Epithelial cell of esophagus (primary cell): ENCODE results near the gene WIZ.
"Not testable (repeated sequence)": the region's sequence is repeated elsewhere in the genome, so short reads cannot be mapped to it uniquely, and the experiment has no call there.

Experiments used
- DNase-seq: peaks from one replicate; pipeline ENCODE4 v3.0.0; 2010; ENCODE audit warnings: low read depth
- H3K4me3 ChIP-seq: 2 replicates; pipeline ENCODE4 v1.5.1; 2011; ENCODE audit warnings: mild to moderate bottlenecking, low read length, control low read depth
- TF ChIP-seq, protein P1 (sequence below): IDR thresholded peaks from 2 replicates; pipeline ENCODE4 v1.5.1; 2011; ENCODE audit warnings: low read depth, mild to moderate bottlenecking, low read length, control low read depth, inconsistent platforms; ENCODE audit not compliant: insufficient read depth; ENCODE audit errors: missing control alignments

WIZ gene

DNA sequence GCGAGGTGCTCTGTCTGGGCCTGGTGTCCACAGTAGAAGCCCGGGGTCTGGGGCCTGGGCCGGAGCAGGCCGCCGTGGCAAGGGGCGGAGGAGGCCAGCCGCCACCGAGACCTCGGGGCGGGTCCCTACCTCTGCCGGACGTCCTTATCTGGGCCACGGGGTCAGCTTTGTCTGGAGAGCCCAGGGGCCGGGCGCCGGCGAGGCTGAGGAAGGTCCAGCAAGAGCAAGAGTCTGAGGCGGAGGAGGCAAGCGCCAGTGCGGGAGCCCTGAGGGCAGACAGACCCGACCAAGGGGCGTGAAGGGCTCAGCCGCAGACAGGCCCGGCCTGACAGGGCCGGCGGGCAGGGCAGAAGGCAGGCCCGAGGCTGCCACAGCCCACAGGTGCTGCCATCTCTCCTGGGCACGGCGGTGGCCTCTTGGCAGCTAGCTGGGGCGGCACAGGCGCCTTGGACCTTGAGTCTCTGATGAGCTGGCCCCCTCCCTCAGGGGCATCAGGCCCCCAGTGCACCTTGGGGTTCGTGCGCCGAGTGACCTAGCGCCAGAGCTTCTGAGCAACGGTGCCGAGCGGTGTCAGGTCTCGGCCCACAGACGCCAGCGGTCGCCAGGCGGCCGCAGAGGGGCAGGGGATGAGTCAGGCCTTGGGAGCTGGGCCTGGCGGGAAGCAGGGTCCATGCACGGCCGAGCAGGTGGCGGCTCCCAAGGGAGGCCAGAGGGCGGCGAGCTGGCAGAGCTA is 51.1 kb downstream of the WIZ start:
- no peak overlapping the region for H3K4me3 ChIP-seq
- TF ChIP-seq, protein P1, sequence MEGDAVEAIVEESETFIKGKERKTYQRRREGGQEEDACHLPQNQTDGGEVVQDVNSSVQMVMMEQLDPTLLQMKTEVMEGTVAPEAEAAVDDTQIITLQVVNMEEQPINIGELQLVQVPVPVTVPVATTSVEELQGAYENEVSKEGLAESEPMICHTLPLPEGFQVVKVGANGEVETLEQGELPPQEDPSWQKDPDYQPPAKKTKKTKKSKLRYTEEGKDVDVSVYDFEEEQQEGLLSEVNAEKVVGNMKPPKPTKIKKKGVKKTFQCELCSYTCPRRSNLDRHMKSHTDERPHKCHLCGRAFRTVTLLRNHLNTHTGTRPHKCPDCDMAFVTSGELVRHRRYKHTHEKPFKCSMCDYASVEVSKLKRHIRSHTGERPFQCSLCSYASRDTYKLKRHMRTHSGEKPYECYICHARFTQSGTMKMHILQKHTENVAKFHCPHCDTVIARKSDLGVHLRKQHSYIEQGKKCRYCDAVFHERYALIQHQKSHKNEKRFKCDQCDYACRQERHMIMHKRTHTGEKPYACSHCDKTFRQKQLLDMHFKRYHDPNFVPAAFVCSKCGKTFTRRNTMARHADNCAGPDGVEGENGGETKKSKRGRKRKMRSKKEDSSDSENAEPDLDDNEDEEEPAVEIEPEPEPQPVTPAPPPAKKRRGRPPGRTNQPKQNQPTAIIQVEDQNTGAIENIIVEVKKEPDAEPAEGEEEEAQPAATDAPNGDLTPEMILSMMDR = no peak
- DNase-seq = no peak

DNA sequence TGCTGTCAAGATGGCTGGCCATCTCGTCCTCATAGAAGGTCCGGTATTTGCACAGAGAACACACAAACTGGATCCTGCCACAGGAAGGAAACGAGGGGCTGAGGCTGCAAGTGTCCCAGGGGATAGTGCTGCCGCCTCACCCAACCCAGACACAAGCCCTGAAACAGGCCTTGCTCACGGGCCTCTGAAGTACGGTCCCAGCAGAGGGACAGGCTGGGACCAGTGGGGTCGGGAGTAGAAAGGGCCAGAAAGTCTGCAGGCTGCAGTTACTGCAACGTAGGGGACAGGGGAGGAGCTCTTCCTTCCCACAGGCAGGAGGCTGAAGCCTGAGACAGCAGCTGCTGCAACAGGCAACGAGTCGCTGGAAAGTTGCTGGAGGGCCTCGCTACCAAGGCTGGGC is 52.0 kb downstream of the WIZ start:
- DNase-seq = no peak
- H3K4me3 ChIP-seq = no peak overlapping the region

DNA sequence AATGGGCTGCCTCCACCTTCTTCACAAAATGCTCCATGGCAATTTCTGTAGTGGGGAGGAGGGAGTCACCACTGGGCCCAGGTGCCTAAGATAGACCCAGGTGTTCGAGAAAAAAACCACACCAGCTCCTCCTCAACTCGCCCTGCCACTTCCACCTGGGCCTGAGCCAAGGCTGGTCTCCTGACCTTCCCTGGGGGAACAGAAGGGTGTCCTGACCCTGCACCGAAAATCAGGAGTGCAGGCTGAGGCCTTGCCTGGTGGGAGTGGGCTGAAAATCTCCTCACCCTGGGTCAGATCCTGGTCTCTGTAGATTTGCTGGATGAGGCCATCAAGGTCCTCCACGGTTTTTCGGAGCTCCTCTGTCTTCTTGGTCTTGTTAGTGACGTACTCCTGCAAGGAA is 52.5 kb downstream of the WIZ start:
- H3K4me3 ChIP-seq = no peak overlapping the region
- TF ChIP-seq, protein P1 = no peak
- DNase-seq = no peak

More for the DNA sequence above, 52.0 kb downstream of the WIZ start:
- TF ChIP-seq, protein P1 = no peak

DNA sequence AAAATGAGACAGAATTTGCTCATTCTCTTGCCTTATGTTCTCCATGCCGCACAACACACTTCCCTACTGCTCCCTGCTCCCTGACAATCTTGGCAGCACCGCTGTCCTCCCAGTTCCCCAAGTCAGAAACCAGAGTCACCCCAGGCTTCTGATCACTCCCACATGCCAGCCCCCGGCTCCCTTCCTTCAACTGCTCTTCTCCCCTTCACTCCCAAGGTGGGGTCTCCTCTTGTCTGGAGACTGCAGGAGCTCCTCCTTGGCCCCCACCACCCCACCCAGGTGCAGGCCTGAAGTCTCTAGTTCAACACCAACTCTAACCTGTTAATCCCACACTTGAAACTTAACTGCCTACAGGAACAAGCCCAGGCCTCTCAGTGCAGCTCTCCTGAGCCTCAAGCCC is 53.3 kb downstream of the WIZ start:
- TF ChIP-seq, protein P1 = no peak
- no peak for DNase-seq
- no peak overlapping the region for H3K4me3 ChIP-seq

DNA sequence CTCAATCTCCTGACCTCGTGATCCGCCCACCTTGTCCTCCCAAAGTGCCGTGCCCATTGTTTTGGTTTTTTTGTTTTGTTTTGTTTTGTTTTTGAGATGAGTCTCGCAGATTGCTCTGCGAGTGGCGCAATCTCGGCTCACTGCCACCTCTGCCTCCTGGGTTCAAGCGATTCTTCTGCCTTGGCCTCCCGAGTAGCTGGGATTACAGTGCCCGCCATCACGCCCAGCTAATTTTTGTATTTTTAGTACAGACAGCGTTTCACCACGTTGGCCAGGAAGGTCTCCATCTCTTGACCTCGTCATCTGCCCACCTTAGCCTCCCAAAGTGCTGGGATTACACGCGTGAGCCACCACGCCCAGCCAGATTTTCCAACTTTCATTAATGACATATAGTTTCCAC is 54.5 kb downstream of the WIZ start:
- DNase-seq, H3K4me3 ChIP-seq: not testable (repeated sequence)

DNA sequence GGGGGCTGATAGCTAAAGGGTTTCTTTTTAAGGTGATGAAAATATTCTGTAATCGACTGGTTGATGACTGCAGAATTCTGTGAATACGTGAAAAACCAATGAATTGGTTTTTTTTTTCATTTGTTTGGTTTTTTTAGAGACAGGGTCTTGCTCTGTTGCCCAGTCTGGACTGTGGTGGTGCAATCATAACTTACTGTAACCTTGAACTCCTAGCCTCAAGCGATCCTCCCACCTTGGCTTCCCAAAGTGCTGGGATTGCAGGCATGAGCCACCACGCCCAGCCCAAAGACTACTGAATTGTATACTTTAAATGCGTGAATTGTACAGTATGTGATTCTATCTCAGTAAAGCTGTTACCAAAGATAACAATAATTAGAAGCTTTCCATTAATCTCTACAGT is 55.3 kb downstream of the WIZ start:
- no peak overlapping the region for H3K4me3 ChIP-seq
- DNase-seq = no peak
- TF ChIP-seq, protein P1 = no peak

DNA sequence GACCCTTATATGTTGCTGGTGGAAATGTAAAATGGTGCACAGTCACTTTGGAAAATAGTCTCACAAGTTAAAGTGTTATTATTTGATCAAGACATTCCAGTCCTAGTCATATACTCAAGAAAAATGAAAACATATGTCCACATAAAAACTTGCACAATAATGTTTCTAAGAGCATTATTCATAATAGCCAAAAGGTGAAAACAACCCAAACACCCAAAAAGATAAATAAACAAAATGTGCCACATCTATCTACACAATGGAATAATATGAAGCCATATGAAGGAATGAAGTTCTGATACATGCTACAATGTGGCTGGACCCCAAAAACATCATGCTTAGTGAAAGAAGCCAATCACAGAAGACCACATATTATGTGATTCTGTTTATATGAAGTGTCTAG is 55.8 kb downstream of the WIZ start:
- TF ChIP-seq, protein P1 = no peak
- DNase-seq = no peak
- no peak overlapping the region for H3K4me3 ChIP-seq
